GM18502 (cell line): ENCODE measurements around the gene CAPZB.

Experiments used
- ATAC-seq: cut with Tn5 transposase; IDR thresholded peaks from one replicate; pipeline ENCODE4 v1.9.1; 2021; ENCODE audit warnings: mild to moderate bottlenecking; ENCODE audit not compliant: unreplicated experiment, poor library complexity

CAPZB gene

DNA sequence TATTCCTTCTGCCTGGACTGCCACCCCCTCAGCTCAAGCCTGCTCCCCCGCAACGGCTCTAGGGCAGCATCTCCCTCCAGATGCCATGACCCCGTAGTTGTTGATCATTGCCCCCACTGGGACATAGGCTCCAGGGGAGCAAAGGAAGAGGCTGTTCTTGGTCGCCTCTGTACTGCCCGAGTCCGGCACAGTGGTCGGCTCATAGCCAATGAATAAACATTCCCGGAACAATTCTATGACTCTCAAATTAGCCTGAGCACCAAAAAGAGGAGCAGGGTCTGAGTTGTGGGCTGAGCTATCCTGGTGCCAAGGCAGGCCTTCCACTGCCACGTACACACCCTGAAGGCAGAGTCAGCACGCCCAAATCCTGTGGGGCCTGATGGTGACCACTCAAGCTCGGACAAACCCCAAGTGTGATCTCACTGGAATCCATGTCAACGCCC lies 33.1 kb downstream of the CAPZB start:
- no peak for ATAC-seq

DNA sequence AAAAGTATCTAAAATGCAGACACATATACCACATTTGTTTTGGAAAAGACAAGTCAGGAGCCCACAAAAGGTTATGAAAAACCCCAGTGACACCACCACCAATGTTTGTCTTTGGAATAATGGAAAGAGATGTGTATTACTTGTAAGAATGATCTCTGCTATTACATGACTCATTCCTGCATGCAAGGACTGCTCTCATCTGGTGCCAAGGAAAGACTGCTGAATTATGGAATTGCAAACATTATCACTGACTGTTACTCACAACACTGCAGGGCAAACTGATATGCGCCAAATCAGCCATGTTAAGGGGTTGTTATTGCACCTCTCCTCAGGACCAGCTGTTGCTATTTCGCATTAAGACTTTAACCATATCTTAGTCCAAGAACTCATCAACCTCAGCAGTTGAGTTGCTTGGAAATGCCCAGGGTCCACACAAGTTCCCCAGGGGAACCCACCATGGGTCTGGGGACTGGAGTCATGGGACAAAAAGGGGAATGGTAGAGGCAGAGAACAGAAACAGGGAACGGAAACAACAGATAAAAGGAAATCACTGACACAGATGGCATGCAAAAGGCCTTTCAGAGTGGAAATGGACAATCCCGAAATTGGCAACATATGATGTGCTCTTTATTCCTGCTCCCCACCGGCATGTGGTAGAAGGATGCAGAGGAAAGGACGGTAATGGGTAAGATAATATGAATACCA lies 34.4 kb downstream of the CAPZB start:
- ATAC-seq: no peak

DNA sequence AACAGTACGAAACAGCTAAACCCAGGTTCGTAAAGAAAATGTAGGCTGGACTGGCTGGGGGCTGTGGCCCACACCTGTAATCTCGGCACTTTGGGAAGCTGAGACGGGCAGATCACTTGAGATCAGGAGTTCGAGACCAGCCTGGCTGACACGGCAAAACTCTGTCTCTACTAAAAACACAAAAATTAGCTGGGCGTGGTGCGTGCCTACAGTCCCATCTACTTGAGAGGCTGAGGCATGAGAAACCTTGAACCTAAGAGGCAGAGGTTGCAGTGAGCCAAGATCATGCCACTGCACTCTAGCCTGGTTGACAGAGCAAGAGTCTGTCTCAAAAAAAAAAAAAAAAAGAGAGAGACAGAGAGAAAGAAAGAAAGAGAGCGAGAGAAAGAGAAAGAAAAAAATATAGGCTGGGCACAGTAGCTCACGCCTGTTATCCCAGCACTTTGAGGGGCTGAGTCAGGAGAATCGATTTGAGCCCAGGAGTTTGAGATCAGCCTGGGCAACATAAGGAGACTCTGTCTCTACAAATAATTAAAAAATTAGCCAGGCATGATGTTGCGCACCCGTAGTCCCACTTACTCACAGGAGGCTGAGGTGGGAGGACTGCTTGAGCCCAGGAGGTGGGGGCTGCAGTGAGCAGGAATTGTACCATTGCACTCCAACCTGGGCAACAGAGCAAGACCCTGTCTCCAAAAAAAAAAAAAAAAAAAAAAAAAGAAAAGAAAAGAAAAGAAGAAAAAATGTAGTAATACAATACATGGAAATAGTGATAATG lies 35.7 kb downstream of the CAPZB start:
- no peak for ATAC-seq

DNA sequence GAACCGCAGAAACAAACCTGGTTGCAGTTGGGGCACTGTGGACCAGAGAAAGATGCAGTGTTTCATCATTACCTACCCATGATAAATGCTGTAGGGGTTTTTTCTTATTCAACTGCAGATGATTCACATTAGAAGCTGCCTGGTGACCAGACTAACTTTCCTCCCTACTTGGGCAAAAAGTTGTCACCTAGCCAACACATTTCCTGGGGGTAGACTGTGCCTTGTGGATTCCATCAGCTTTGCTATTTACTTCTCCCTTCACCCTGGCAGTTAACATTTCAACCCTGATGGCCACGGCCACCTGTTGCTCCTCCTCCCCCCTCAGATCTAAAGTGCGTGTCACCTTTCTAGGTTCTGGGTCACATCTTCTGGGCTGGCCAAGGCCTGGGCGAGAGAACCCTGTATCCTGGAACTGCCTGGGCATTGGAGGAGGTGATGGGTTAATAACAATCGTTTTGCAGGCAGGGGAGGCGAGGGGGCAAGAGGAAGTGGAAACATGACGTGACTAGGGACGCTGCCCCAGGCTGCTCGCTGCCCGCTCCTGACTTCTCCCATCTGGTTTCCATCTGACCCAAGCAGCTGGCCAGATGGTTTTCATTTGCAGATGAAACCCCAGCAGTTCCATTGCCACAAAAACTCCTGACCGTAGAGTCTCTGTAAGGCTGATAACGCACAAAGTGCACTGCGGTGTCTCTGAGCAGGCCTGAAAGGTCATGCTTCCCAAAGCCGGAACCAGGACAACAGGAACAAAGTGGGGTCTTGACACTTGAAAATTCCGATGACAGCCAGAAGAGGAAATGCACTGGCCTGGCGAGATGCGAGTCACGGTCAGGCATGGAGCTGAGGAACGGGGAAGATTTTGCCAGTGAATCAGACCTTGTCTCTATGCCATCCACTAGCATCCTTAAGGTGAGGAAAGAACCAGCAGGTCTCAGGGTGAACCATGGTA lies 36.6 kb downstream of the CAPZB start:
- ATAC-seq: no peak

DNA sequence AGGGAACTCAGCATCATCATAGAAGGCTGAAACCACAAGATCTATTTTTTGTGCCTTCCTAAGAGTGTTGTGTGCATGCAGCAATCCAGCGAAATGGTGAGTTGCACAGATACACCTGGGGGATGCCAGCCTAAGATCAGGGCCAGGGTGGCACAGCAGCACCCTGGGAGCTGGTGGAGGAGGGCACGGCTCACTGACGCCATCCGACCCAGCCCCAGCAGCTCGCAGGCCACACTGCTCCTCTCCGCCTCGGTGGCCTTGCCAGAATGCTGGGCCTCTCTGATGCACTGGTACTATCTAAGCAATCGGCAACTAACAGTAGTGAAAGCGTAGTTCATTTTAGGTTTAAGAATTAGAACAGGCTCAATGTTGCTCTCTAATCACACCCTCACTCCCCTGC lies 37.8 kb downstream of the CAPZB start:
- no peak for ATAC-seq

DNA sequence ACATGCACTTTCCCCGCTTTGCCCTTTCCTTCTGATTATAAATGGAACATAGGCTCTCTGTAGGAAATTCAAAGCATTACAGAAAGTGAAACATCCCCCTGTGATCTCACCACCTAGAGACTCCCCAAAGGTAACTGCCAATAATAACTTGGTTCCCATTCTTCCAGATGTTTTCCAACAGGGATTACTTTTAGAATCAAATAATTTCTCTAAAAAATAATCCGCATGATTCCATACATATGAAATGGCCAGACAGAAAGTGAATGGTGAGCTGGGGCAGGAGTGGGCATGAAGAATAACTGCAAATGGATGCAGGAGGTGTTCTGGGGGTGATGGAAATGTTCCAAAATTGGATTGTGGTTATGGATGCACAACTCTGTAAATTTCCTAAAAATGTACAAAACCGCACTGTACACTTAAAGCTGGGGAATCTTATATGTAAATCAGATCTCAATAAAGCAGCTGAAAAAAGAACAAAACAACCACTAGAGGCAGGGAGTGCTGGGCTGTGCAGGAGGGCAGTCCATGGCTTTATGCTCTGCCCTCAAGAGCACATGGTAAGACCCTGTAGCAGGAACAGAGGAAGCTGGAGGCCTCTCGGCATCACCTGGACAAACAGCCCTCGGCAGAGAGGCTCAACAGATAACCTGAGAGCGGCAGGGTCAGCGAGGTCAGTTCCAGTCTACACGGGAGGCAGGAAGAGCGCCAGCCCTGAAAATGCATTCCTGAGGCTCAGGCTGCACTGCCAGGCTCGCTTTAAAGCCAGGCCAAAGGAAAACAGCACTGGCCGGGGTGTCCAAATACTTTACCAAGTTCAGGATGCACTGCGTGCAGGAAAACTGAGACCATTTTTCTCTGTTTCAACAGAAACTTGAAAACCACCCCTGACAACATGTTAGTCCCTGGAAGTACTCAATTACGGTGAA lies 39.7 kb downstream of the CAPZB start:
- no peak for ATAC-seq

DNA sequence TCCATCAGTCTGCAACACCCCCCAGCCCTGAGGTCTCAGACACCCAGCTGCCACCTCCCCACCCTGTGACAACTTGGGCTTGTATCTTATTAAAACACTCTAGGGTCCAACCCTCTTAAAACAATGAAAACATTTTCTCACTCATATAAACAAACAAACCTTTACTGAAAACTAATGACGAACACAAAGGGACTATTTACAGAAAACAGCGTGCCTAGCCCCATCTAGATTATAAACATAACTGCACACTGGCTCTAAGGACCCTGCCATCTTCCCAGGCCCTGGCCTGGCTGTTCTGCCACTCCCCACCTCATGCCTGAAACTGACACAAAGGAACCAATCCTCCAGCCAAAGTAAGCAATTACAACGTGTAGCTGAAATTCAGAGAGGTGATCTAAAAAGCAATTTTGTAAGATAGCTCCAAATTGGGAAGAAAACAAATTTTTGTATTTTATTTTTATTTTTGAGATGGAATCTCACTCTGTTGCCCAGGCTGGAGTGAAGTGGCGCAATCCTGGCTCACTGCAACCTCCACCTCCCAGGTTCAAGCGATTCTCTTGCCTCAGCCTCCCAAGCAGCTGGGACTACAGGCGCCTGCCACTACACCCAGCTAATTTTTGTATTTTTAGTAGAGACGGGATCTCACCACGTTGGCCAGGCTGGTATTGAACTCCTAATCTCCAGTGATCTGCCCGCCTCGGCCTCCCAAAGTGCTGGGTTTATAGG lies 40.9 kb downstream of the CAPZB start:
- ATAC-seq: no peak

DNA sequence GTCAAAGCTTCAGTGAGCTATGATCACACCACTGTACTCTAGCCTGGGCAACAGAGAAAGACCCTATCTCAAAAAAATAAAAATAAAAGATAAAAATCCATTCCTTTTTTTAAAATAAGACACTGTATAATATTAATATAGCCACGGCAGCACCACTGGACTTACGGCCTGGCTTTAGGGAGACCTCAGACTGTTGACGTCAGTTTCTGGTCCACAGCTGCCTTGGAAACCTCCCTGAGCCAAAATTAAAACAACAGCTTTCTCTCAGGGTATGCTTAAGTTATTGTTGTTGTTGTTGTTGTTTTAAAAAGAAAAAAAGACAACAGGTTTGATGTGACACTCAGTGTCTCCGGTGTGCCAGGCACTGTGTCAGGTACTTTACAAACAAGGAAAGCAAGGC lies 42.0 kb downstream of the CAPZB start:
- ATAC-seq: no peak

DNA sequence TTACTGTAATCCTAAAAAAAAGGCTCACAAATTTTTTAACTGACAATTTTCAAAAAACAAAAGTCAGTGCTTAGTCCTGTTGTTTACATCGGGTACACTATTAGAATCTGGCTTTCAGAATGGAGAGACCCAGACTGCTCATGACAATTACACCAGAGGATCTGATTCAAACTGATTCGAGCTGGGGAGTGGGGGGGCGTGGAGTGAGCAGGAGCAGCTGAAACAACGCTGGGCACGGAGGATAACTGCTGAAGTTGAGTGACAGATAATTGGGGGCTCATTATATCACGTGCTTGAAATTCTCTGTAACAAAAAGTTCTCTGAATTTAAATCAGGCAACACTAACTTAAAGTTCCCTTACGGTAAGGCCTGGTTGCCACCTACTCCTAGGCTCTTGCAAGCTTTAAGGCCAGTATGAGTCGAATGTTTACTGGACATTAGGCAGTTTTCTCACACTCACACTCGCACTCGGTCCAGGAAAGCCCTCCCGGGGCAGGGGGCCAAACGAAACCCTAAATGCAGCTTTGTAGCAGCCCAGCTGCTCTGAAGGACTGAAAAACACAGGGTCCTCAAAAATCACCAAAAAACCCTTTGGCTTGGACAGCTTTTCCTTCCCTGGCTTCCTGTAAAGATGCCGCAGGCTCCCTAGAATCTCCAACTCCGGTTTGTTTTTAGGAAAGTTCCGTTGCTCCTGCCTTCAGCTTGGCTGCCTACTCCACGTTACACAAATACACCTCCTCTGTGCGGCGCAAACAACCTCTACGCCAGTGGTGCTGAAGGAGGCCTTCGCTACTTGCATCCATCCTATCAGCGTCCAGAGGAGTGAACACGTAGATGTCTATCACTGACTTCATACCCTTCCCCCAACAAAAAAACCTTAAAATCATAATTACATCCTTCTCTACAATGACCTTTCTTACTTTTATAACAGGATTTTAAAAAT lies 42.9 kb downstream of the CAPZB start:
- ATAC-seq: no peak

DNA sequence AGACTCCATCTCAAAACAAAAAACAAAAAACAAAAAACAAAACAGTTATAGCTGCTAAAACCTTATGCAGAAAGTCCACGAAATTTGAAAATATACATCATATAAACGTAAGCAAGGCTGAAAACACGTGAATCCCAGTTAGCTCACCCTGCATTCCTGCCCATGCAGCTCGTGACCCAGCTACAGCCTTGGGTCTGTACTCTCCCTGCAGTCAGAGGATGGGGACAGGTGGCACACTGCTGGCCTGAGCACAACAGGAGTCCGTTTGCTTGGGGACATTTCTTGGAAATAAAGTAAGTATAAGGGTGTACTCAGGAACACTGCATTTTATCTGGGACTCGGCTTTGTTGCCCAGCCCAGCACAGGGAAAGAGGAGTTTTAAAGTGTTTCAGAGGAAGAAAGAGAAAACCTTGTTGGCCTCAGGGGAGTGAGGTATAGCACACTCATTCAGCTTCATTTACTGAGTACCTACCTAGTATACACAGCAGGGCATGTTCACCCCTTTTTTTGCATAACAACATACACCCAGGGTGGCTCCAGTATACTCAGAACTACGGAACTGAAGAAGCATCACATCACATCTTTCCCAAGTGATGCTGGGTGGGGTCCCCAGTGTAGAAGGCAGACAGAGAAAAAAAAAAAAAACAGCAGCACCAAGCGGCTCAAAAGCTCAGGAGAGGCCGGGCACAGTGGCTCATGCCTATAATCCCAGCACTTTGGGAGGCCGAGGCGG lies 44.1 kb downstream of the CAPZB start:
- ATAC-seq: no peak

DNA sequence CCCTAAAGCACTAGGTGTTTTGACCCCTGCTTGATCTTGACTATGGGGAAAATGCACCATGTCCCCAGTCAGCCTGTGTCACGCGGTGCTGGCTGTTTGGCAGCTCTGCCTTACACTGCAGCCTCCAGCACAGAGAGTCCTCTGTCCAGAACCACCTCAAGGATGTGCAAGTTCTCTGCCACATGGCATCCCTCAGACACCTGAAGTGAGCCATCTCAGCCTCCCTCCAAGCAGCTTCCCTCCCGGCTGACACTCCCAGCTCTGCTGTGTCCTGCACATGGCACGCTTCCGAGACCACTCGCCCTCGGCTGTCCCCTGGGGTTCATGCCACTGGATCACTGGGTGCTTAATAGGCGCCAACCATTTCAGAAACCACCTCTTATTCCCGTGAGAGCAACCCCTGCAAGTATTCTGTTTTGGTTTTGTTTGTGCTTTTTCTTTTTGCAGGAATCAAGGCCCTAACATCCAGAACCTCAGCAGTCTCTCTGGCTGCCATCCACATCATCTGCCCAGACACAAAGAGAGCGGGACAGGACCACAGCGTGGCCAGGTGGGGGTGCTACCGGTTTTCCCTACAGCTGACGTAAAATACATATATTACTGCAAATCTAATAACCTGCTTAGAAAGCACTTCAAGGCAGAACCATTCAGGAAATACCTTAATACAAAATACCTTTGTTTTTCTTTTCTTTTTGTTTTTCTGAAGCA lies 45.7 kb downstream of the CAPZB start:
- no peak for ATAC-seq

DNA sequence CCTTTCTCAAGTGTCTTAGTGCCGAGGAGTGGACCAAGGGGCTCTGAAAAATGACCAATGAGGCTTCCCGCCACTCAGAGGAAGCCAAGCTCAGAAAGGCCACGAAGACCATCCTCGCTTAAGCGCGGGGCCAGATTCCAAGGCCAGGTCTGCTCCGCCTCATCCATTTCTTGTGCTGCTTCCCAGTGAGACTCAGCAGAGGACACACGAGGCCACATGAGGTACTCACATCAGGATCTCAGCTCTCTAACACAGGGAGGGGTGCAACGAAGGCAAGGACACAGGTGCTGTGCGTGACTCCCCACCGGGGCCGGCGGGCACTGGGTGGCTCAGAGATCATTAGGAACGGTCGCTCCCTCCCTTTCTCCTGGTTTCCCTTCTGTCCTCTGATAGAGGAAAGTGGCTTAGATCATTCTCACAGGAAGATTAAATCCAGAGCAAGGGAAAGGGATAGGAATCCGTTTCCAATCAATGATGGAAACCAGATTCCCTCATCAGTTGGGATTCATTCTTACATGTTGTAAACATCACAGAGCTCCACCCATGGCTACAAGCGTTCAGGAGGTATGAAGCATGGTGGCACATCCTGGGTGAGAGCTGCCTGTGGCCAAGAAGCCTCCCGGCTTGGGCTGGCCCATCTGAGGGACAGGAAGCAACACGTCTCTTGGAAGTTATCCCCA lies 46.7 kb downstream of the CAPZB start:
- ATAC-seq: no peak

DNA sequence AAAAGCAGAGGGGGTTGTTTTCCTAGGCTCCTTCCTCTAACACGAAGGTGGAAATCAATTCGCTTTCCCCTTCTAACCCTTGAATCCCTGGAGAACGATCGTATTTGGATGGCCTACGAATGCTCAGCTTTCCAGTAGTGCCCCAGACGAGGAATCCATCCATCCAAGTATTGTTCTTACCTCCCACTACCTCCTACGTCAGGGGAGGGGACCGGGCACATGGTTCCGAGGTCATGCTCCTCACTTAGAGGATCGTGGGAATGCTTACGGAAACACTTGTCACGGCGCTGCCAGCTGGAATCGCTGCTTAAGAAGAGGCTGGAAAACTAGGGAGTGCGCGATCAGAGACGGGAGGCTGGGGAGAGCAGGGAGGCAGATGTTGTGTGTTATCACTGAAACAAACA lies 47.4 kb downstream of the CAPZB start:
- ATAC-seq: no peak

DNA sequence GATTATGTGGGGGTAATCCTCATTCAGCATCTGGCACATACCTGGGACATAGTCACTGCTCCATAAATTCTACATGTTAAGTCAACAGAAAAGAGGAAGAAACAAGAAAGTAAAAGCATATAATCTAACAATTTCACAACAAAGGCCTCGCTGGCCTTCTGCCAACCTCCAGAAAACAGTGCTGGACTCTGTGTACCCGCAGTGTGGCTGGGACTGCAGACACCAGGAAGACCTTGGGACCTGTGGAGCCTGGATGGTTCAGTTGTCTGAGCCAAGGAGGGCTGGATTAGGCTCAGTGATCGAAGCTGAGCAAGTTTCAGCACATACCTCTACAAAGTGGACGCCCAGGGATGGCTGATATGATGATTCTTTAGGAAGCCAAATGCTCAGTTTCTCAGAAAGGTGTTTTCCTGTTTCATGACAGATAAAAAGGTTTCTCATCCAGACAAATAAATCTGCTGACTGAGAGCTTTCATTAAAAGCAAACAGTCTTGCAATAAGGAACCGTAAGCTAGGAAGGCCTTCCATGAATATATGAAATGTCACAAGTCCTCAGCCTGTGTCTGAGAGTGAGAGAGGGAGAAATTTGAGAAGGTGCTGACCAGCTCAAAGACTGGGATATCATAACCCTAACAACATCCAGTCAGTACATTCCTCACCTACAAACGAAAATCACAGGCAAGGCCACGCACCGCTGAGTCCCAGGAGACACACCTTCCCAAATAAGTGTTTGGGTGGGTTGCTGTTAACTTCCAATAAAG lies 48.4 kb downstream of the CAPZB start:
- no peak for ATAC-seq

DNA sequence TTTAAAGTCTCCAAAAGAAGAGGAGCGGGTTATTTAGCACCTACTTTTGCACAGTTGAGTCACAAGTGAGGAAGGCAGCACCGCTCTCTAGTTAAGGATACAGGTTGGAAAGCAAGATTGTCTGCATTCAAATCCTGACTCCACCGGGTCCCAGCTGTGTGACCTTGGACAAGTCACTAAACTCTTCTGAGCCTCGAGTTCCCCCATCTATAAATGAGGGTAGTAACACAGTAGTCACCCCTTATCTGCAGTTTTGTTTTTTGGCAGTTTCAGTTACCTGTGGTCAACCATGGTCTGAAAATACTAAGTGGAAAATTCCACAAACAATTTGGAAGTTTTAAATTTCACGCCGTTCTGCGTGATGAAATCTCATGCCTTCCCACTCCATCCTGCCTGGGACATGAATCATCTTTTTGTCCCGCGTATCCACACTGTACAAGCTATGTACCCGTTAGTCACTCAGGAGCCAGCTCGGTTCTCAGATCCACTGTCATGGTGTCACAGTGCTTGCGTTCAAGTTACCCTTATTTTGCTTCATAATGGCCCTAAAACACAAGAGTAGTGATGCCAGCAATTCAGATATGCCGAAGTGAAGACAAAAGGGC lies 49.4 kb downstream of the CAPZB start:
- no peak for ATAC-seq
